Measurements from ENCODE around the gene ABTB1. TPM values are rescaled to one million over a fixed set of nuclear protein-coding genes. Genes with fewer than 3 reads are reported as not detected.
"Not testable (repeated sequence)": the region's sequence is repeated elsewhere in the genome, so short reads cannot be mapped to it uniquely, and the experiment has no call there.

ABTB1 gene
- total and polyA plus RNA-seq, 4 donors = 28.7 to 263 (median 62.6) TPM

DNA sequence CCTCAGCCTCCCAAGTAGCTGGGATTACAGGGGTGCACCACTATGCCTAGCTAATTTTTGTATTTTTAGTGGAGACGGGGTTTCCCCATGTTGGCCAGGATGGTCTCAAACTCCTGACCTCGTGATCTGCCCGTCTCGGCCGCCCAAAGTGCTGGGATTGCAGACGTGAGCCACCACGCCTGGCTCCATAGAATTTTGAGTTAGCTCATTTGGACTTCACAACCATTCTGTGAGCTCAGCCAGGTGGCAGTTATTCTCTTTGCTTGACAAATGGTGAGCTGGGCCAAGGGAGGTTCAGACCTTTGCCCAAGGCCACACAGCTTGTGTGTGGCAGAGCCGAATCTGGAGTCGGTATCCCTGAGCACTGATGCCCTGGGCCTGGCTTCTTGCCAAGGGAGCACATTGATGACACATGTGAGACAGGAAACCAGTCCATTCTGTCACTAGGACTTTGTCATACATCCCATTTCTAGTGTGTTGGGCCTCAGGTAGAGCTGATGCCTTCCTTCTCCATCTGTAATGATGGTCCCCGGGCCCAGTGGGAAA lies 26.2 kb upstream of the ABTB1 start:
- no peak for ATAC-seq (ENCODE audit: low FRiP score)
- H3K4me3 ChIP-seq (ENCODE audit: low read length in 2 of 2) = no peak overlapping the region
- H3K4me1 ChIP-seq (ENCODE audit: control insufficient read depth in 1 of 2, insufficient read depth in 2 of 2, low read length in 2 of 2) = no peaks in the 10 kb centered on the region
- no peaks in the 10 kb centered on the region for H3K27me3 ChIP-seq (ENCODE audit: control insufficient read depth in 1 of 2, insufficient read depth in 2 of 2, low read length in 1 of 2)
- H3K27ac ChIP-seq (ENCODE audit: low read depth in 1 of 2, low read length in 2 of 2) = no peak overlapping the region
- 95 to 96% methylated on average over 10 of the region's 10 CpGs for WGBS, 2 donors
- peaks cover 0 to 1% of the 10 kb centered on the region in 2 donors for H3K36me3 ChIP-seq (ENCODE audit: control insufficient read depth in 1 of 2, insufficient read depth in 2 of 2, low read length in 1 of 2)
- DNase-seq = peak in 1 of 2 donors; percentile 74
- intact Hi-C loops (cut with DNase I) = no loop called here
- no peaks in the 10 kb centered on the region for H3K9me3 ChIP-seq (ENCODE audit: control insufficient read depth, low read length)

DNA sequence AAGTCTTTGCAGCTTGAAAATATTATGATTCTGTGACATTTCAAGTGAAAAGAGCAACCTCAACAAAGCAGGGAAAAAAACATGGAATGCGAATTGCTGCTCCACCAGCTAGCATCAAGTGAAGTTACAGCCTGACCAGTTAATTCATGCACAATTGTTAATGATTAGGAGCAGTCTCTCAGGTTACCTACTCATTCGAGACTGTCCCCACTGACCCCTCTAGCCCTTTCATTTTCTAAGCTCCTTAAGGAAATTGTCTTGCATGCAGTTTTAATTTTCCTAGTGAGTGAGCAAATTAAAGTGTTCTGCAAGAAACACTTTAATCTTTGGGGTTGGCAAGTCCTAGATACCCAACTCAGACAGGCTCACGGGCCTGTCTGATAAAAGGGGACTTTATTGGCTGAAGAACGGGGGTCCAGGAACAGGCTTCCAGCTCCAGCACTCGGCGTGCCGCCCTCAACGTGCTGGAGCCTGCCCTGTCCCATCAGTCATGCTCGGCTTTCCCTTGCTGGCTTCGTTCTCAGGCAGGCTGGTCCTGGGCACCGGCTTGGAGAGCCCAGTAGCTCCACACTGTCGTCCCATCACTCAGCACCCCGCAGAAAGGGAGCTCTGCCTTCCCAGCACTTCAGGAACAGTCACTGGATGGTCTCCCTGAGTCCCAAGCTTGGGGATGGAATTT lies 25.4 kb upstream of the ABTB1 start:
- WGBS, 2 donors = 77 to 81% methylated on average over 13 of the region's 13 CpGs

DNA sequence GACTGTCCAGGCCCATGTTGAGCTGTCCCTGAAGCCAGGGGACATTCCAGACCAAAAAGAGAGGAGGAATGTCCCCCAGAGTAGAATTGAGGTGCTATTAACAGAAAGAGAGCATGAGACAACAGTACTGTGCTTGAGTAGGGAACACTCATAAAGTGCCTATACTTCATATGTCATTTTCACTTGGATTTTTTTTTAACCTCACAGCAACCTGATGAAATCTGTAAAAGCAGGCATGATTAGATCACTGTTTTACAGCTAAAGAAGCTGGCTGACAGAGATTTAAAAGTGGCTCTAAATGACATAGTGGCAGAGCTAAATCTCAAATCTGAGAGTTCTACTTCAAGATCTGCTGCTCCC lies 24.9 kb upstream of the ABTB1 start:
- ATAC-seq (ENCODE audit: low FRiP score) = no peak
- H3K4me3 ChIP-seq (ENCODE audit: low read length in 2 of 2) = no peak overlapping the region
- H3K36me3 ChIP-seq (ENCODE audit: control insufficient read depth in 1 of 2, insufficient read depth in 2 of 2, low read length in 1 of 2) = peaks cover 0 to 1% of the 10 kb centered on the region in 2 donors
- no peaks in the 10 kb centered on the region for H3K9me3 ChIP-seq (ENCODE audit: control insufficient read depth, low read length)
- intact Hi-C loops (cut with DNase I) = no loop called here
- H3K27me3 ChIP-seq (ENCODE audit: control insufficient read depth in 1 of 2, insufficient read depth in 2 of 2, low read length in 1 of 2) = no peaks in the 10 kb centered on the region
- no peak overlapping the region for H3K27ac ChIP-seq (ENCODE audit: low read depth in 1 of 2, low read length in 2 of 2)
- H3K4me1 ChIP-seq (ENCODE audit: control insufficient read depth in 1 of 2, insufficient read depth in 2 of 2, low read length in 2 of 2) = no peaks in the 10 kb centered on the region
- DNase-seq = no peak

More for the DNA sequence above, 25.4 kb upstream of the ABTB1 start:
- Histone ChIP-seq H3K36me3 (ENCODE audit: control insufficient read depth in 1 of 2, insufficient read depth in 2 of 2, low read length in 1 of 2) (peaks cover 0 to 1% of the 10 kb centered on the region in 2 donors), H3K4me3 (ENCODE audit: low read length in 2 of 2) (no peak overlapping the region), H3K4me1 (ENCODE audit: control insufficient read depth in 1 of 2, insufficient read depth in 2 of 2, low read length in 2 of 2) (no peaks in the 10 kb centered on the region), H3K27ac (ENCODE audit: low read depth in 1 of 2, low read length in 2 of 2) (no peak overlapping the region), H3K9me3 (ENCODE audit: control insufficient read depth, low read length) (no peaks in the 10 kb centered on the region), H3K27me3 (ENCODE audit: control insufficient read depth in 1 of 2, insufficient read depth in 2 of 2, low read length in 1 of 2) (no peaks in the 10 kb centered on the region)
- intact Hi-C loops (cut with DNase I) = no loop called here
- ATAC-seq (ENCODE audit: low FRiP score) (no peak), DNase-seq (peak in 1 of 2 donors; percentile 47)

DNA sequence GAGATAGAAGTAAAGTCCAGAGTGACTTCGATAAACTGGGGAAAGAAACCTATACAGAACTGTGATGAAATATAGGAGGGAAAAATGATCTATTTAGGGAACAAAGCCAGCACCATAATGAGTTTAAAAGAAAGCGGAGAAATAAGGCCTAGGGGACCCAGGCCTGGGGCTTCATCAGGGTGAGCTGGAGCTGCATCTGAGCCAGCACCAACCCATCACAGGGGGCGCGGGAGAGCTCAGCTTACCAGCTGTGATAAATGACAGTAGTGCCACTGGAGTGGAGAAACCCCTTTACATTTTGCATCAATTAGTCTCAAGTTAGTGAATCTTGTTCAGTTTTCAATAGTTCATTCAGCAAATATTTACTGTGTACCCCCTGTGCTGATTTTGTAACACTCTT lies 22.5 kb upstream of the ABTB1 start:
- DNase-seq = peak in 1 of 2 donors; percentile 20
- Histone ChIP-seq H3K4me1 (ENCODE audit: control insufficient read depth in 1 of 2, insufficient read depth in 2 of 2, low read length in 2 of 2) (no peaks in the 10 kb centered on the region), H3K36me3 (ENCODE audit: control insufficient read depth in 1 of 2, insufficient read depth in 2 of 2, low read length in 1 of 2) (no peaks in the 10 kb centered on the region), H3K4me3 (ENCODE audit: low read length in 2 of 2) (no peak overlapping the region), H3K27me3 (ENCODE audit: control insufficient read depth in 1 of 2, insufficient read depth in 2 of 2, low read length in 1 of 2) (no peaks in the 10 kb centered on the region), H3K9me3 (ENCODE audit: control insufficient read depth, low read length) (no peaks in the 10 kb centered on the region), H3K27ac (ENCODE audit: low read depth in 1 of 2, low read length in 2 of 2) (no peak overlapping the region)
- 97 to 98% methylated on average over 4 of the region's 4 CpGs for WGBS, 2 donors
- ATAC-seq (ENCODE audit: low FRiP score) = no peak
- intact Hi-C loops (cut with DNase I) = loop anchor here (5.0 to 10.0 kb wide), 3 partner anchors 175 to 322 kb away; partner anchors contain the start of gene MGLL (in 1 of the 2)

DNA sequence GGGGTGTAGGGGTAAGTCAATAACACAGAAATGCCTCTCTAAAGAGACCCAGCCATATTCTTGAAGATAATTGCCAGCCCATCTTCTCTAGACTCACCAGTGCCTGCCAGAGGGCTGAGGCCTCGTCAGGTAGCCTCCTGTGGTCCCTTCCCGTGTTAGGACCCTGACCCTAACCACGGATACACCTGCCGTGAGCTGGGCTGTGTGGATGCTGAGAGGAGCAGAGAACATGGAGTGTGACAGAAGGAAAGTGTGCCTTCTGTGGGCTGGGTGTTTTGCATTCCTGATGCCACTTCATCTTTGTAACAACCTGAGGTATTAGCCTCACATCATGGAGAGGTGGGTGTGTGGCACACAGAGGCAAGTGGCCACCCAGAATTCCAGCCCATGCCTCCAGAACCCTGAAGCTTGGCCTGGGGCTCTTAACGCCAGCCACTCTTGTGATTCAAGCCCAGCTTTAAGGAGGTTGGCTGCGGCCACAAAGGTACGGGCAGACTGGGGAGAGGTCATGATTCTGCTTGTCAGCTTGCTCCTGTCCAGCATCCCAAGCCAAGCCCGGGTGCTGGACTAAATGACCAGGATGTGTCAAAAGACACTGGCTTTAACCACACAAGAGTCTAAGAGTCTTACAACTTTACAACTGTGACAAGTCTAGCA lies 21.1 kb upstream of the ABTB1 start:
- no peak for ATAC-seq (ENCODE audit: low FRiP score)
- Histone ChIP-seq H3K4me3 (ENCODE audit: low read length in 2 of 2) (no peak overlapping the region), H3K9me3 (ENCODE audit: control insufficient read depth, low read length) (no peaks in the 10 kb centered on the region), H3K27ac (ENCODE audit: low read depth in 1 of 2, low read length in 2 of 2) (no peak overlapping the region), H3K27me3 (ENCODE audit: control insufficient read depth in 1 of 2, insufficient read depth in 2 of 2, low read length in 1 of 2) (no peaks in the 10 kb centered on the region), H3K4me1 (ENCODE audit: control insufficient read depth in 1 of 2, insufficient read depth in 2 of 2, low read length in 2 of 2) (no peaks in the 10 kb centered on the region), H3K36me3 (ENCODE audit: control insufficient read depth in 1 of 2, insufficient read depth in 2 of 2, low read length in 1 of 2) (no peaks in the 10 kb centered on the region)
- WGBS, 2 donors = 73 to 77% methylated on average over 8 of the region's 8 CpGs
- peak in 1 of 2 donors; percentile 59 for DNase-seq
- intact Hi-C loops (cut with DNase I) = loop anchor here (1.0 to 10.0 kb wide), 4 partner anchors 173 to 321 kb away; partner anchors contain the start of gene MGLL (in 1 of the 2)

DNA sequence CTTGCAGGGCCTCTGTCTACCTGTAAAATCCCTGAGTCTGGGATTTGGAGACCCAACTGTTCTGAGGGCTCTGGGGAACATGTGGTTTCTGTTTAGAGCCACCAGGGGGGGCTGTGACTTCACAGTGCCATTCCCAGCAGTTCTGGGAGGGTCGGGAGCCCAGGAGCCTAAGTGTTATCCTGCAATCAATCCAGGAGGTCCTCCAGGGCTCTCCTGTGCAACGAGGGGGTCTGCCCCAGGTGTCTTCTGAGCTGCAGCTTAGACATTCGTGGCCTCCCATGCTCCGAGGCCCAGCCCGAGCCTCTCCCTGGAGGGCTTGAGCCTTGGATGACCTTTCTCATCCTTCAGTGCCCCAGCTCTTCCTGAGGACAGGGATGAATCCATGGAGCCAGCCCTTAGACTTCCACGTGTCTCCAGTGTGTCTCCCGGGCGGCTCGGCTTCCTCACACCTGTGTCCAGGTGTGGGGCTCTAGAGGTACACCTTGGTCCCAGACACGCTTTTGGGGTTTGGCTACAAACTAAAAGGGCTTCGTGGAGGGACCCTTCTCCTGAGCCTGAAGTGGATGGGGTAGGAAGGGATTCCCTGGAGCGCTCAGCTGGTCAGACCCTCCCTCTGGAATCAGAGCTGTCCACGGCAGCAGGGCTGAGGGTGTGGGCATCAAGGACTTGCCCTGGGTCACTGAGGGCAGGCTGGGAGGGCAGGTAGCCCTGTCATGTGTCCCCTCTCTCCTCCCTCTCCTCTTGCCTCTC lies 20.3 kb upstream of the ABTB1 start:
- Histone ChIP-seq H3K9me3 (ENCODE audit: control insufficient read depth, low read length) (no peaks in the 10 kb centered on the region), H3K36me3 (ENCODE audit: control insufficient read depth in 1 of 2, insufficient read depth in 2 of 2, low read length in 1 of 2) (no peaks in the 10 kb centered on the region), H3K4me3 (ENCODE audit: low read length in 2 of 2) (no peak overlapping the region), H3K27ac (ENCODE audit: low read depth in 1 of 2, low read length in 2 of 2) (no peak overlapping the region), H3K27me3 (ENCODE audit: control insufficient read depth in 1 of 2, insufficient read depth in 2 of 2, low read length in 1 of 2) (no peaks in the 10 kb centered on the region), H3K4me1 (ENCODE audit: control insufficient read depth in 1 of 2, insufficient read depth in 2 of 2, low read length in 2 of 2) (no peaks in the 10 kb centered on the region)
- peak in 1 of 2 donors; percentile 84 for DNase-seq
- WGBS, 2 donors = 64% methylated on average over 13 of the region's 13 CpGs
- intact Hi-C loops (cut with DNase I) = loop anchor here (1.0 to 10.0 kb wide), 4 partner anchors 172 to 320 kb away; partner anchors contain the start of gene MGLL (in 1 of the 2)
- peak; percentile 82 for ATAC-seq (ENCODE audit: low FRiP score)

DNA sequence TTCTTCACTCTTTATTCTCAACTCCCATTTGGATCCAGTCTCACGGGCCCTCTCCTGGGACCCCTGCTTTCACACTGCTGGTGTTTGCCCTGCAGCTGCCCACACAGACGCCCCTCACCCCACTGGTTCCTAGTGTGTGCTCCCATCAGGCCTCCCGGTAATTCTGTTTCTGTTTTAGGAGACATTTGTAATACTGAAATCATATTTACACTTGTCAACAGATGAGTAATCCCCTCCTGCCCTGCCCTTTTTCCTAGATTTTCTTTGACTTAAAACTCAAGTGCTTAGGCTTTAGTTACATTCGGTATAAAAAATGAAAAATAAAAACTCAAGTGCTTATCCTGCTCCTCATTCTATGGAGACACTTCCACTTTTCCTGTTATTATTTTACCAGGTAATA lies 18.4 kb upstream of the ABTB1 start:
- Histone ChIP-seq H3K9me3 (ENCODE audit: control insufficient read depth, low read length) (no peaks in the 10 kb centered on the region), H3K27me3 (ENCODE audit: control insufficient read depth in 1 of 2, insufficient read depth in 2 of 2, low read length in 1 of 2) (no peaks in the 10 kb centered on the region), H3K4me3 (ENCODE audit: low read length in 2 of 2) (no peak overlapping the region), H3K36me3 (ENCODE audit: control insufficient read depth in 1 of 2, insufficient read depth in 2 of 2, low read length in 1 of 2) (no peaks in the 10 kb centered on the region), H3K4me1 (ENCODE audit: control insufficient read depth in 1 of 2, insufficient read depth in 2 of 2, low read length in 2 of 2) (no peaks in the 10 kb centered on the region), H3K27ac (ENCODE audit: low read depth in 1 of 2, low read length in 2 of 2) (no peak overlapping the region)
- 57 to 74% methylated on average over 4 of the region's 4 CpGs for WGBS, 2 donors
- no peak for ATAC-seq (ENCODE audit: low FRiP score)
- DNase-seq = peak in 1 of 2 donors; percentile 46
- intact Hi-C loops (cut with DNase I) = loop anchor here (2.0 to 10.0 kb wide), 4 partner anchors 36 to 318 kb away; partner anchors contain the start of gene MGLL (in 1 of the 2)

DNA sequence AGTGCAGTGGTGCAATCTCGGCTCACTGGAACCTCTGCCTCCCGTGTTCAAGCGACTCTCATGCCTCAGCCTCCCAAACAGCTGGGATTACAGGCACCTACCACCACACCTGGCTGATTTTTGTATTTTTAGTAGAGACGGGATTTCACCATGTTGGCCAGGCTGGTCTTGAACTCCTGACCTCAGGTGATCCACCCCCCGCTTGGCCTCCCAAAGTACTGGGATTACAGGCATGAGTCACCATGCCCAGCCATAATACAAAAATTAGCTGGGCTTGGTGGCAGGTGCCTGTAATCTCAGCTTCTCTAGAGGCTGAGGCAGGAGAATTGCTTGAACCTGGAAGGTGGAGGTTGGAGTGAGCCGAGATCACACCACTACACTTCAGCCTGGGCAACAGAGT lies 17.8 kb upstream of the ABTB1 start:
- intact Hi-C loops (cut with DNase I) = loop anchor here (2.0 to 10.0 kb wide), 4 partner anchors 36 to 317 kb away; partner anchors contain the start of gene MGLL (in 1 of the 2)
- not testable (repeated sequence) for H3K36me3 ChIP-seq (ENCODE audit: control insufficient read depth in 1 of 2, insufficient read depth in 2 of 2, low read length in 1 of 2); H3K9me3 ChIP-seq (ENCODE audit: control insufficient read depth, low read length); H3K4me1 ChIP-seq (ENCODE audit: control insufficient read depth in 1 of 2, insufficient read depth in 2 of 2, low read length in 2 of 2); H3K27ac ChIP-seq (ENCODE audit: low read depth in 1 of 2, low read length in 2 of 2); H3K27me3 ChIP-seq (ENCODE audit: control insufficient read depth in 1 of 2, insufficient read depth in 2 of 2, low read length in 1 of 2); H3K4me3 ChIP-seq (ENCODE audit: low read length in 2 of 2); DNase-seq; ATAC-seq (ENCODE audit: low FRiP score)
- 92 to 94% methylated on average over 6 of the region's 6 CpGs for WGBS, 2 donors

Measured in aorta (tissue), 5 donors.